B cell (primary cell): ENCODE data around the gene ARL14. TPM values are rescaled to one million over a fixed set of nuclear protein-coding genes. Genes with fewer than 3 reads are reported as not detected.

ENCODE experiments used
- ATAC-seq: fragments of 200-7000 bp; cut with Tn5 transposase; one replicate; pipeline ENCODE4 v1.10.0; 2021; ENCODE audit warnings: low read depth, mild to moderate bottlenecking, moderate number of reproducible peaks, moderate library complexity
- CTCF ChIA-PET: fragments of 350-600 bp; sonication (Branson Sonifier 250); formaldehyde crosslinking; loops from one replicate; lab custom pipeline; 2021; ENCODE audit warnings: antibody characterized with exemption, inconsistent platforms; lab: Charles Lee
- POLR2A ChIA-PET: fragments of 350-600 bp; sonication (Branson Sonifier 250); formaldehyde crosslinking; loops from one replicate; lab custom pipeline; 2021; ENCODE audit warnings: antibody characterized with exemption; lab: Charles Lee
- DNase-seq: peaks from one replicate; pipeline ENCODE4 v3.0.0; 2013
- H2AFZ ChIP-seq: 2 replicates; pipeline ENCODE4 v1.6.1; 2012; ENCODE audit warnings: mild to moderate bottlenecking, low read depth, low read length; ENCODE audit not compliant: insufficient read depth, poor library complexity, severe bottlenecking
- H3K27ac ChIP-seq, 2 donors: 1 replicate in 1 of 2; 2 replicates in 1 of 2; pipeline ENCODE4 v1.5.1; 2012 to 2013; ENCODE audit warnings: low read length in 2 of 2, mild to moderate bottlenecking in 2 of 2, moderate library complexity in 1 of 2
- H3K27me3 ChIP-seq, 4 experiments: fragments of 200-600 bp in 1 of 4; sonication (generic) in 1 of 4; replicated peaks in 1 of 4; 1 replicate in 2 of 4; 2 replicates in 2 of 4; pipeline versions ENCODE4 v1.6.1 to v1.7.0; 2013 to 2016; ENCODE audit warnings: low read length in 3 of 4, mild to moderate bottlenecking in 2 of 4, mixed read lengths in 1 of 4, moderate library complexity in 1 of 4; ENCODE audit not compliant: insufficient read depth in 4 of 4, control insufficient read depth in 3 of 4; ENCODE audit errors: control extremely low read depth in 1 of 4
- H3K36me3 ChIP-seq, 2 experiments: replicated peaks in 1 of 2; 1 replicate in 1 of 2; 2 replicates in 1 of 2; pipeline versions ENCODE4 v1.6.1 to v1.7.1; 2013; ENCODE audit warnings: low read length in 1 of 2; ENCODE audit not compliant: insufficient read depth in 2 of 2, control insufficient read depth in 1 of 2; ENCODE audit errors: control extremely low read depth in 1 of 2, extremely low read depth in 1 of 2
- H3K4me1 ChIP-seq, 2 donors: fragments of 200-600 bp in 1 of 2; sonication (generic) in 1 of 2; 1 replicate in 1 of 2; 2 replicates in 1 of 2; pipeline versions ENCODE4 v1.5.1 to v1.6.1; 2013 to 2017; ENCODE audit warnings: low read length in 2 of 2; ENCODE audit not compliant: control insufficient read depth in 2 of 2, insufficient read depth in 2 of 2
- H3K4me2 ChIP-seq: replicated peaks from 2 replicates; pipeline ENCODE3; 2012; ENCODE audit warnings: mild to moderate bottlenecking, low read depth, low read length; ENCODE audit not compliant: poor library complexity, severe bottlenecking
- H3K4me3 ChIP-seq, 5 experiments: fragments of 200-600 bp in 1 of 5; sonication (generic) in 1 of 5; 1 replicate in 3 of 5; 2 replicates in 2 of 5; pipeline versions ENCODE4 v1.5.1 to v1.7.0; 2011 to 2016; ENCODE audit warnings: low read length in 4 of 5, mild to moderate bottlenecking in 4 of 5, low read depth in 2 of 5, control low read depth in 1 of 5, moderate library complexity in 1 of 5; ENCODE audit not compliant: insufficient read depth in 1 of 5; ENCODE audit errors: control extremely low read depth in 1 of 5, extremely low read depth in 1 of 5
- H3K79me2 ChIP-seq: fragments of 200-600 bp; sonication (generic); one replicate; pipeline ENCODE4 v1.6.0; 2016; ENCODE audit warnings: low read length; ENCODE audit not compliant: control insufficient read depth, insufficient read depth
- H3K9ac ChIP-seq: fragments of 200-600 bp; sonication (generic); 2 replicates; pipeline ENCODE4 v1.6.1; 2017; ENCODE audit warnings: mild to moderate bottlenecking, low read length, moderate library complexity
- H3K9me3 ChIP-seq, 3 donors: one replicate each; pipeline versions ENCODE4 v1.6.1 to v1.7.1; 2013; ENCODE audit warnings: low read length in 2 of 3; ENCODE audit not compliant: control insufficient read depth in 2 of 3, insufficient read depth in 1 of 3; ENCODE audit errors: control extremely low read depth in 1 of 3
- H4K20me1 ChIP-seq: 2 replicates; pipeline ENCODE4 v1.6.0; 2012; ENCODE audit warnings: mild to moderate bottlenecking, low read length; ENCODE audit not compliant: insufficient read depth, control insufficient read depth, poor library complexity, severe bottlenecking
- H3K27ac Mint-ChIP-seq: one replicate; pipeline ENCODE4 v1.8.0; 2021; ENCODE audit warnings: mixed read lengths
- H3K27me3 Mint-ChIP-seq: one replicate; pipeline ENCODE4 v1.8.0; 2021; ENCODE audit warnings: mixed read lengths
- H3K4me1 Mint-ChIP-seq: one replicate; pipeline ENCODE4 v1.8.0; 2021; ENCODE audit warnings: mixed read lengths
- H3K4me3 Mint-ChIP-seq: one replicate; pipeline ENCODE4 v1.8.0; 2021; ENCODE audit warnings: mixed read lengths
- H3K9me3 Mint-ChIP-seq: one replicate; pipeline ENCODE4 v1.8.0; 2022; ENCODE audit warnings: mixed read lengths; ENCODE audit not compliant: insufficient read depth
- EZH2 ChIP-seq: IDR thresholded peaks from 2 replicates; pipeline ENCODE4 v1.6.1; 2012; ENCODE audit warnings: borderline replicate concordance, low read depth, mild to moderate bottlenecking, moderate library complexity, low read length; ENCODE audit not compliant: insufficient read depth, poor library complexity, severe bottlenecking
- WGBS: methylation state at CpG from one replicate; pipeline ENCODE4 v1.1.5; 2013; ENCODE audit warnings: missing lambda C conversion rate; ENCODE audit not compliant: insufficient coverage; 5-methylcytosine and 5-hydroxymethylcytosine counted together
- intact Hi-C: fragments of 100-400 bp; cut with micrococcal nuclease; formaldehyde crosslinking; loops from one replicate; pipeline ENCODE4 v1.10.0; 2022
- polyA plus RNA-seq: library from polyadenylated mRNA; depleted of rRNA; stranded (reverse); fragments of >200 nt; gene quantifications from 2 replicates; pipeline ENCODE4 v1.2.3, GENCODE V29; 2012
- total RNA-seq, 2 donors: library from RNA; stranded (reverse); fragments of 120-200 nt in 1 of 2; gene quantifications; 1 replicate in 1 of 2; 2 replicates in 1 of 2; pipeline versions ENCODE4 v1.2.3 to v1.2.4, GENCODE V29; 2013 to 2022
- TF ChIP-seq, protein P1 (sequence below): fragments of 200-600 bp; IDR thresholded peaks from one replicate; pipeline ENCODE4 v1.8.0; 2022; ENCODE audit warnings: antibody characterized with exemption, mild to moderate bottlenecking

ARL14 gene
- total and polyA plus RNA-seq, 2 donors (not counting 1 experiment from before 2014, with no cell fraction given) = 0.43 to 0.89 TPM

DNA sequence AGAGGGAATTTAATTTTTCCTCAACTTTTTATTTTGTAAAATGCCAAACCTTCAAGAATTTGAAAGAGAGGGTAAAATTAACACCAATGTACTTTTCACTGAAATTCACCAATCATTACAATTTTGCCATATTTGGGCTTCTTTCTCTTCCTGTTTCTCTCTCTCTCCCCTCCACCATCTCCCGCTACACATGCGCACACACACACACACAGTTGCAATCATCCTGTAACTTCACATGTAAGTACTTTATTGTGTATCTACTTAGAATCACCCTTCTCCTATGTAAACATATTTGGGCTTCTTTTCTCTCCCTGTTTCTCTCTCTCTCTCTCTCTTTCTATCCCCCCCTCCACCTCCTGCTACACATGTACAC lies 7.4 kb downstream of the ARL14 start:
- Mint-ChIP-seq H3K27me3 (peaks cover 11% of the 10 kb centered on the region), H3K4me3 (no peak overlapping the region), H3K4me1 (no peaks in the 10 kb centered on the region), H3K27ac (no peak overlapping the region), H3K9me3 (no peaks in the 10 kb centered on the region)
- ChIA-PET CTCF (no interaction called here), POLR2A (no interaction called here)
- Histone ChIP-seq H3K4me1 (no peaks in the 10 kb centered on the region), H3K79me2 (no peaks in the 10 kb centered on the region), H3K4me3 (no peak overlapping the region), H3K9me3 (no peaks in the 10 kb centered on the region), H3K27me3 (no peaks in the 10 kb centered on the region), H3K9ac (no peak overlapping the region), H2AFZ (no peak overlapping the region), H3K36me3 (no peaks in the 10 kb centered on the region), H4K20me1 (no peaks in the 10 kb centered on the region), H3K4me2 (no peak overlapping the region), H3K27ac (no peak overlapping the region)
- ATAC-seq = no peak
- TF ChIP-seq, protein P1, sequence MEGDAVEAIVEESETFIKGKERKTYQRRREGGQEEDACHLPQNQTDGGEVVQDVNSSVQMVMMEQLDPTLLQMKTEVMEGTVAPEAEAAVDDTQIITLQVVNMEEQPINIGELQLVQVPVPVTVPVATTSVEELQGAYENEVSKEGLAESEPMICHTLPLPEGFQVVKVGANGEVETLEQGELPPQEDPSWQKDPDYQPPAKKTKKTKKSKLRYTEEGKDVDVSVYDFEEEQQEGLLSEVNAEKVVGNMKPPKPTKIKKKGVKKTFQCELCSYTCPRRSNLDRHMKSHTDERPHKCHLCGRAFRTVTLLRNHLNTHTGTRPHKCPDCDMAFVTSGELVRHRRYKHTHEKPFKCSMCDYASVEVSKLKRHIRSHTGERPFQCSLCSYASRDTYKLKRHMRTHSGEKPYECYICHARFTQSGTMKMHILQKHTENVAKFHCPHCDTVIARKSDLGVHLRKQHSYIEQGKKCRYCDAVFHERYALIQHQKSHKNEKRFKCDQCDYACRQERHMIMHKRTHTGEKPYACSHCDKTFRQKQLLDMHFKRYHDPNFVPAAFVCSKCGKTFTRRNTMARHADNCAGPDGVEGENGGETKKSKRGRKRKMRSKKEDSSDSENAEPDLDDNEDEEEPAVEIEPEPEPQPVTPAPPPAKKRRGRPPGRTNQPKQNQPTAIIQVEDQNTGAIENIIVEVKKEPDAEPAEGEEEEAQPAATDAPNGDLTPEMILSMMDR = no peak
- TF ChIP-seq EZH2 = no peak
- DNase-seq = no peak
- WGBS = 80% methylated on average over 1 of the region's 2 CpGs
- intact Hi-C loops = no loop called here

DNA sequence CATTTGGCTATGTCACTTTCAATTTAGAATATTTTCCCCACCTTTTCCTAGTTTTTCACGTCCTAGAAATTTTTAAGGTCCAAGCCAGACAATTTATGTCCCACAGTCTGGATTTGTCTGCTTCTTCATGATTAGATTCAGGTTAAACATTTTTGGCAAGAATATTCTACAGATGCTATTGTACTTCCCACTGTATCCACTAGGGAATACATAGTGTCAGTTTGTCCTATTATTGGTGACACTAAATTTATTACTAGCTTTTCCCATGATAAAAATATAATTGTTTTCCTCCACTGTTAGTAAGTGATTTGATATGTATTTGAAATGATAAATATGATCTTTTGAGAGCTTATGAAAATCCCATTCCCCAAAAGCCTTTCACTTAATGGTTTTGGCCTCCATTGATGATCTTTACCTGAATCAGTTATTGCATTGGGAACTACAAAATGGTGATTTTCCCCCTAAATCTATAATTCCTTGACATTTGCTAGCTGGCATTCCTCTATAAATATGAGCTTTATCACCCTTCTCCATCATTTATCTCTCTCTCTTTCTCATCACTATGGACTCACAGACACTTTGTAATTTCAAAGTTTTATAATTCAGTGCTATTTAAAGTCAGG lies 8.3 kb downstream of the ARL14 start:
- Histone ChIP-seq H3K27ac (no peak overlapping the region), H3K4me1 (no peaks in the 10 kb centered on the region), H4K20me1 (no peaks in the 10 kb centered on the region), H3K27me3 (no peaks in the 10 kb centered on the region), H3K4me2 (no peak overlapping the region), H3K36me3 (no peaks in the 10 kb centered on the region), H3K4me3 (no peak overlapping the region), H3K79me2 (no peaks in the 10 kb centered on the region), H3K9ac (no peak overlapping the region), H2AFZ (no peak overlapping the region), H3K9me3 (no peaks in the 10 kb centered on the region)
- CTCF ChIA-PET = interaction anchor here (1.1 to 3.0 kb wide), 3 partner anchors 13 to 257 kb away, joined by 3 to 16 read pairs (median 6); no protein-coding TSS in a partner anchor
- intact Hi-C loops = no loop called here
- no peaks in the 10 kb centered on the region for H3K4me1 Mint-ChIP-seq
- DNase-seq (no peak), ATAC-seq (no peak)
- H3K9me3 Mint-ChIP-seq = no peaks in the 10 kb centered on the region
- WGBS = no CpG with 5 or more reads among the region's 1 CpG
- TF ChIP-seq, protein P1 = peak; percentile 13
- TF ChIP-seq EZH2 = no peak
- H3K27ac Mint-ChIP-seq = no peak overlapping the region
- POLR2A ChIA-PET = no interaction called here
- no peak overlapping the region for H3K4me3 Mint-ChIP-seq
- peaks cover 7% of the 10 kb centered on the region for H3K27me3 Mint-ChIP-seq
